ENCODE data around the gene CFAP100.

Gene CFAP100

GRCh38 chr3:126433105-126433430 lies 38.4 kb downstream of the CFAP100 start:
- no peak overlapping the region for H3K4me3 ChIP-seq (ENCODE audit: low read depth, low read length)
- H3K27ac ChIP-seq (ENCODE audit: extremely low read depth, low read depth, low read length): no peak overlapping the region
- CTCF ChIA-PET: no interaction called here
- POLR2A ChIA-PET: no interaction called here
- no peaks in the 10 kb centered on the region for H3K9me3 ChIP-seq (ENCODE audit: control insufficient read depth, insufficient read depth, low read depth, low read length)
- H3K4me1 ChIP-seq (ENCODE audit: control insufficient read depth, insufficient read depth, low read length): no peaks in the 10 kb centered on the region
- H3K36me3 ChIP-seq (ENCODE audit: control insufficient read depth in 2 of 2, insufficient read depth in 1 of 2, low read length in 2 of 2): peaks cover 0 to 39% of the 10 kb centered on the region in 2 experiments; a peak in 1 of 3 replicates
- TF ChIP-seq IKZF3 (tag by site-specific recombination; IDR thresholded peaks at IDR 0.05) (no peak), PRDM1 (tag by site-specific recombination; IDR thresholded peaks at IDR 0.05) (no peak), ZNF221 (tag by site-specific recombination; IDR thresholded peaks at IDR 0.05; ENCODE audit: borderline replicate concordance) (no peak), ZNF677 (tag by site-specific recombination; IDR thresholded peaks at IDR 0.05) (no peak), ZNF138 (tag by site-specific recombination; IDR thresholded peaks at IDR 0.05; ENCODE audit: borderline replicate concordance) (no peak), ZNF140 (tag by site-specific recombination; IDR thresholded peaks at IDR 0.05) (no peak), ZNF555 (tag by site-specific recombination; conservative IDR thresholded peaks at IDR 0.05) (no peak), ZEB2 (tag by site-specific recombination; IDR thresholded peaks at IDR 0.05) (no peak), ZSCAN23 (tag by site-specific recombination; IDR thresholded peaks at IDR 0.05) (no peak), ZNF416 (tag by site-specific recombination; IDR thresholded peaks at IDR 0.05) (no peak), ZNF626 (tag by site-specific recombination; IDR thresholded peaks at IDR 0.05) (no peak), ZNF585B (tag by site-specific recombination; IDR thresholded peaks at IDR 0.05) (no peak), PATZ1 (tag by site-specific recombination; IDR thresholded peaks at IDR 0.05) (no peak)

GRCh38 chr3:126433496-126434263 lies 39.0 kb downstream of the CFAP100 start:
- no peak for TF ChIP-seq ZNF175 (tag by site-specific recombination; IDR thresholded peaks at IDR 0.05)
- no peak for TF ChIP-seq ZNF280D (tag by site-specific recombination; IDR thresholded peaks at IDR 0.05)
- TF ChIP-seq ZIC2 (tag by site-specific recombination; IDR thresholded peaks at IDR 0.05): peak; percentile 88
- no peak for TF ChIP-seq ZNF404 (tag by site-specific recombination; IDR thresholded peaks at IDR 0.05)
- Histone ChIP-seq H3K9me3 (ENCODE audit: control insufficient read depth, insufficient read depth, low read depth, low read length) (no peaks in the 10 kb centered on the region), H3K4me1 (ENCODE audit: control insufficient read depth, insufficient read depth, low read length) (no peaks in the 10 kb centered on the region), H3K27ac (ENCODE audit: extremely low read depth, low read depth, low read length) (no peak overlapping the region), H3K4me3 (ENCODE audit: low read depth, low read length) (no peak overlapping the region), H3K36me3 (ENCODE audit: control insufficient read depth in 2 of 2, insufficient read depth in 1 of 2, low read length in 2 of 2) (peaks cover 0 to 45% of the 10 kb centered on the region in 2 experiments; a peak in 1 of 3 replicates)
- POLR2A ChIA-PET: no interaction called here
- CTCF ChIA-PET: no interaction called here

- Histone ChIP-seq H3K36me3 (ENCODE audit: control insufficient read depth in 2 of 2, insufficient read depth in 1 of 2, low read length in 2 of 2) (peaks cover 0 to 50% of the 10 kb centered on the region in 2 experiments; a peak in 1 of 3 replicates), H3K9me3 (ENCODE audit: control insufficient read depth, insufficient read depth, low read depth, low read length) (no peaks in the 10 kb centered on the region), H3K4me1 (ENCODE audit: control insufficient read depth, insufficient read depth, low read length) (no peaks in the 10 kb centered on the region), H3K4me3 (ENCODE audit: low read depth, low read length) (no peak overlapping the region), H3K27ac (ENCODE audit: extremely low read depth, low read depth, low read length) (no peak overlapping the region)
- CTCF ChIA-PET: no interaction called here
- POLR2A ChIA-PET: no interaction called here
- TF ChIP-seq ZNF423 (tag by site-specific recombination; IDR thresholded peaks at IDR 0.05) (no peak), ZNF768 (tag by site-specific recombination; IDR thresholded peaks at IDR 0.05) (no peak), ZNF324 (tag by site-specific recombination; IDR thresholded peaks at IDR 0.05) (no peak), CTCF (tag by site-specific recombination; IDR thresholded peaks at IDR 0.05) (no peak), SP3 (tag by site-specific recombination; IDR thresholded peaks at IDR 0.05) (no peak), ZNF266 (tag by site-specific recombination; IDR thresholded peaks at IDR 0.05; ENCODE audit: low read depth) (no peak), KLF17 (tag by site-specific recombination; IDR thresholded peaks at IDR 0.05) (no peak), ZNF223 (tag by site-specific recombination; IDR thresholded peaks at IDR 0.05) (no peak), ZNF175 (tag by site-specific recombination; IDR thresholded peaks at IDR 0.05) (no peak), EGR2 (tag by site-specific recombination; IDR thresholded peaks at IDR 0.05; ENCODE audit: low read depth) (no peak), PRDM1 (tag by site-specific recombination; IDR thresholded peaks at IDR 0.05) (no peak)
Measured at GRCh38 chr3:126434264-126434590, 39.5 kb downstream of the CFAP100 start.
